Fibroblast of villous mesenchyme (primary cell): ENCODE measurements around the gene ZNF683. TPM values are rescaled to one million over a fixed set of nuclear protein-coding genes. Genes with fewer than 3 reads are reported as not detected.

Source experiments
- DNase-seq: peaks from one replicate; pipeline ENCODE4 v3.0.0-alpha.2; 2010; ENCODE audit warnings: low read depth
- H3K4me3 ChIP-seq: 2 replicates; pipeline ENCODE4 v1.5.1; 2011; ENCODE audit warnings: low read depth, mild to moderate bottlenecking, low read length
- total RNA-seq: library from RNA; depleted of rRNA; stranded (reverse); fragments of >200 nt; gene quantifications from 2 replicates; pipeline ENCODE4 v1.2.3, GENCODE V29; 2012
- TF ChIP-seq, protein P1 (sequence below): IDR thresholded peaks from 2 replicates; pipeline ENCODE4 v1.5.1; 2012; ENCODE audit warnings: low read depth, mild to moderate bottlenecking, low read length; ENCODE audit not compliant: insufficient read depth

ZNF683 gene
- total RNA-seq, 1 donor = not detected

DNA sequence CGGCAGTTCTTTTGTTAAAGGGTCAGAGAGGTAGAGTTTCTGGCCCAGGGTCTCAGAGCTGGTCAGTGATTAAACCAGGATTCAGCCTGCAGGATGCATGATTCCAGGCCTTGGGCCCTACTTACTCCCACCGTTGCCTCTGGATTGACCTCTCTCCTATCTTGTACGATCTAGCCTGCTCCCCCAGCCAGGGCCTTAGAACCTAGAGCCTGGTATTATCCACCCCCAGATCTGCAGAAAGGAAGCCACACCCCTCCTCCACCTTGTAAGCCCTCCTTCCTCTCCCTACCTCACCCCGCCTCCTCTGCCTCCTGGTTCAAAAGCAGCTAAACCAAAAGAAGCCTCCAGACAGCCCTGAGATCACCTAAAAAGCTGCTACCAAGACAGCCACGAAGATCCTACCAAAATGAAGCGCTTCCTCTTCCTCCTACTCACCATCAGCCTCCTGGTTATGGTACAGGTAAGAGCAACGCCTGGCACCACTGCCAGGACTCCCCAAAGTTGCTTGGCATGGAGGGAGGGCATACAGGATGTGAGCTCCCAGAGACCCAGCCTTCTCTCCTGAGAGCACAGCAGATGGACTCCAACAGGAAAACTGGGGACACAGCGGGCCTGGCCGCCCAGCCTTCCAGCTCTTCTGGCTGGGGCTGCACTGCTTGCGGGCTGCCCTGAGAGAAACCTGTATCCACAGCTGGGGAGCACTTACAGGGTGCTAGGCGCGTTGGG is 54.8 kb downstream of the ZNF683 start, which contains the start of gene CD52:
CD52 (plus strand) TSS at position 347 of the 726 bp plus-strand sequence; CDS start at position 407, 60 bp downstream.
- no peak for DNase-seq
- no peak within 1 kb of the TSS for H3K4me3 ChIP-seq
- TF ChIP-seq, protein P1, sequence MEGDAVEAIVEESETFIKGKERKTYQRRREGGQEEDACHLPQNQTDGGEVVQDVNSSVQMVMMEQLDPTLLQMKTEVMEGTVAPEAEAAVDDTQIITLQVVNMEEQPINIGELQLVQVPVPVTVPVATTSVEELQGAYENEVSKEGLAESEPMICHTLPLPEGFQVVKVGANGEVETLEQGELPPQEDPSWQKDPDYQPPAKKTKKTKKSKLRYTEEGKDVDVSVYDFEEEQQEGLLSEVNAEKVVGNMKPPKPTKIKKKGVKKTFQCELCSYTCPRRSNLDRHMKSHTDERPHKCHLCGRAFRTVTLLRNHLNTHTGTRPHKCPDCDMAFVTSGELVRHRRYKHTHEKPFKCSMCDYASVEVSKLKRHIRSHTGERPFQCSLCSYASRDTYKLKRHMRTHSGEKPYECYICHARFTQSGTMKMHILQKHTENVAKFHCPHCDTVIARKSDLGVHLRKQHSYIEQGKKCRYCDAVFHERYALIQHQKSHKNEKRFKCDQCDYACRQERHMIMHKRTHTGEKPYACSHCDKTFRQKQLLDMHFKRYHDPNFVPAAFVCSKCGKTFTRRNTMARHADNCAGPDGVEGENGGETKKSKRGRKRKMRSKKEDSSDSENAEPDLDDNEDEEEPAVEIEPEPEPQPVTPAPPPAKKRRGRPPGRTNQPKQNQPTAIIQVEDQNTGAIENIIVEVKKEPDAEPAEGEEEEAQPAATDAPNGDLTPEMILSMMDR = no peak

DNA sequence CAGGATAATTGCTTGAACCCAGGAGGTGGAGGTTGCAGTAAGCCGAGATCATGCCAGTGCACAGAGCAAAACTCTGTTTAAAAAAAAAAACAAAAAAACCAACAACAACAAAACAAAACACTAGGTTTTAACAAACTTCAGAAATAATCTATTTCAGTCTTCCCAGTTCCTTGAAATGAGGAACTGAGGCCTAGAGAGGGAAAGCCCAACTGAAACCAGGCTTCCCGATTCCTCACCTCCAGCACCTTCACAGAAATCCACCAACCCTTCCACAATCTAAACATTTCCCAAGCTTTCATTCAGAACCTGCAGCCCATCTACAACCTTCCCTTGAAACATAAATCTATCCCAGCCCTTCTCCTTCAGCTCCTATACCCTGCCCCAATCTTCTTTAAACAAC is 55.4 kb downstream of the ZNF683 start:
- no peak for DNase-seq
- TF ChIP-seq, protein P1 = no peak
- H3K4me3 ChIP-seq = no peak overlapping the region

DNA sequence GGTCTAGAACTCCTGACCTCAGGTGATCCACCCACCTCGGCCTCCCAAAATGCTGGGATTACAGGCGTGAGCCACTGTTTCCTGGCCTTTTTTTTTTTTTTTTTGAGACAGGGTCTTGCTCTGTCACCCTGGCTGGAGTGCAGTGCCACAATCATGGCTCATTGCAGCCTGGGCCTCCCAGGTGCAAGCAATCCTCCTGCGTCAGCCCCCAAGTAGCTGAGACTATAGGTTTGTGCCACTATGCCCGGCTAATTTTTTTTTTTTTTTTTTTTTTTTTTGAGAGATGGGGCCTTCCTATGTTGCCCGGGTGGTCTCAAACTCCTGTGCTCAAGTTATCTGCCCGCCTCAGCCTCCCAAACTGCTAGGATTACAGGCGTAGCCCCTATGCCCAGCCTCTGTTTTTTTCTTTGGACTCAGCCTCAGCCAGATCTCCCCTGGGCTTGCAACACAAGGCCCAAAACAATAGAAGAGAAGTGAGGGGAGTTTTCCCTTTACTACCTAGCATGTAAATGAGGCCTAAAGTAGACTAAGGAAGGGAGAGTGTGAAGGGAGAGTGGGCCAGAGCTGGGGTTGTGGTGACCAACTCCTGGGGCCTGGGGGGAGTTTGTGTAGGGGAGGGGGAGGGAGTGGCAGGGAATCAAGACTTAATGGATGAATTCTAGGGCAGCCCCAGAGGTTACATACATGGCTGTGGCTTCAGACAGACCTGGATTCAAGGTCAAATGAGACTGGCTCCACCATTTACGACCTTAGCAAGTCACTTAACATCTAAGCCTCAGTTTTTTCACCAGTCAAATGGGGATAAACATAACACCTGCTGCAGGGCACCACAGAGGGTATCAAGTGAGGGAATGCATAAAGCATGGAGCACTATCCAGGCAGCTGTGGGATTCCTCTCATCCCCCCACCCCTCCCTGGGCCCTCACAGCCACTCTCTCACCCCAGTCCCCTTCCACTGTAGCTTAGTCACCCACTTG is 56.4 kb downstream of the ZNF683 start:
- DNase-seq = no peak
- H3K4me3 ChIP-seq = no peak overlapping the region
- TF ChIP-seq, protein P1 = no peak

DNA sequence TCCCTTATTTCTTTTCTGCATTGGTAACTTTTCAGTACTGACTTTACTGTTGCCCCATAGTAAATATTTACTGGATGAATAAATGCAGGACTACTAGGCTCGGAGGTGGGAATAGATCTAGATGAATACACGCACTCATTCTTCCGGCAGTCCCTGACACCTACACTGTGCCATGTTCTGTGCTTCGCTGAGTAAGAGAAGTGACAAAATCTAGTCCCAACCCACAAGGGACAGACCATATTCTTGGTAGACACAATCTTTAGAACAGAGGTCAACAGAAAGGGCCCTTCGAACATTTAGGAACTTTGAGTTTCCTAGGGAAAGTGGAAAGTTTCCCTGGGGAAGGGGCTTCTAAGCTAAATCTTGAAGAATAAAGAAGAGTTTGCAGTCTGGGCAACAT is 58.0 kb downstream of the ZNF683 start:
- no peak overlapping the region for H3K4me3 ChIP-seq
- no peak for DNase-seq
- TF ChIP-seq, protein P1 = no peak

Other genes starting within 250 kb of the ZNF683 start
- gene FAM110D, start 213.7 kb downstream of the ZNF683 start, total RNA-seq = under 0.01 TPM in 1 of 2 replicates, not detected in the other
- gene C1orf232, start 203.8 kb downstream of the ZNF683 start, total RNA-seq = not detected in 2 replicates
- 20.3 and 26.4 TPM in 2 replicates for gene ZNF593, start 202.8 kb downstream of the ZNF683 start, total RNA-seq
- gene ZNF593OS, start 200.9 kb downstream of the ZNF683 start, total RNA-seq = 0.32 TPM in 1 of 2 replicates, not detected in the other
- gene CNKSR1, start 195.3 kb downstream of the ZNF683 start, total RNA-seq = 0.32 TPM in 1 of 2 replicates, not detected in the other
- not detected in 2 replicates for gene CATSPER4, start 182.1 kb downstream of the ZNF683 start, total RNA-seq
- 9.3 and 13.0 TPM in 2 replicates for gene CEP85, start 138.6 kb downstream of the ZNF683 start, total RNA-seq
- gene SH3BGRL3, start 92.7 kb downstream of the ZNF683 start, total RNA-seq = 18.1 and 26.4 TPM in 2 replicates
- gene UBXN11, start 66.1 kb downstream of the ZNF683 start, total RNA-seq = 2.9 and 5.6 TPM in 2 replicates
- not detected in 2 replicates for gene CD52, start 54.8 kb downstream of the ZNF683 start, total RNA-seq
- not detected in 2 replicates for gene CRYBG2, start 18.6 kb downstream of the ZNF683 start, total RNA-seq
- not detected in 2 replicates for gene LIN28A, start 38.1 kb upstream of the ZNF683 start, total RNA-seq
- gene DHDDS, start 59.6 kb upstream of the ZNF683 start, total RNA-seq = 57.7 and 69.1 TPM in 2 replicates
- gene HMGN2, start 99.7 kb upstream of the ZNF683 start, total RNA-seq = 223 and 252 TPM in 2 replicates
- gene RPS6KA1, start 157.0 kb upstream of the ZNF683 start, total RNA-seq = 3.2 and 6.9 TPM in 2 replicates